ENCODE data around the gene PRRG2. TPM values are rescaled to one million over a fixed set of nuclear protein-coding genes. Genes with fewer than 3 reads are reported as not detected.
A peak's percentile ranks its signal among the peaks of the same experiment; 100 is the strongest.
"Not testable (repeated sequence)": the region's sequence is repeated elsewhere in the genome, so short reads cannot be mapped to it uniquely, and the experiment has no call there.

The PRRG2 gene
- total RNA-seq, 8 experiments from 2014 or later, result 0.21 to 1.1 (median 0.60) TPM

GRCh38 chr19:49631014-49631588, 50.0 kb downstream of the PRRG2 start:
- H3K4me3 ChIP-seq, result no peak overlapping the region
- WGBS, 10 experiments, result 0 to 83% (median 52%) methylated on average over 1 to 5 of the region's 9 CpGs
- H3K27ac ChIP-seq, result no peak overlapping the region
- in situ Hi-C loops (cut with MboI; ENCODE audit: low pct_unique_long_range_greater_than_20kb in 2 of 9, low sequenced_read_pairs in 9 of 9, unreplicated experiment in 9 of 9), result no loop called here
- ATAC-seq (replicated peaks in 6 of 8), result peak in 2 of 8 experiments; percentile 10 to 26
- peaks cover under 1 to 6% of the 10 kb centered on the region in 2 donors for H3K4me1 ChIP-seq (replicated peaks in 1 of 2)

- 87 to 100% (median 92%) methylated on average over 3 to 10 of the region's 19 CpGs; no CpG with 5 or more reads in 6 of the 10 experiments for WGBS, 10 experiments
- no peak for ATAC-seq (replicated peaks in 6 of 8)
- Histone ChIP-seq H3K4me3 (no peak overlapping the region), H3K27ac (no peak overlapping the region), H3K4me1 (replicated peaks in 1 of 2) (peaks cover 7 to 12% of the 10 kb centered on the region in 2 donors)
- in situ Hi-C loops (cut with MboI; ENCODE audit: low pct_unique_long_range_greater_than_20kb in 2 of 9, low sequenced_read_pairs in 9 of 9, unreplicated experiment in 9 of 9), result no loop called here
Observed at GRCh38 chr19:49631610-49632192, 50.6 kb downstream of the PRRG2 start.

DNA sequence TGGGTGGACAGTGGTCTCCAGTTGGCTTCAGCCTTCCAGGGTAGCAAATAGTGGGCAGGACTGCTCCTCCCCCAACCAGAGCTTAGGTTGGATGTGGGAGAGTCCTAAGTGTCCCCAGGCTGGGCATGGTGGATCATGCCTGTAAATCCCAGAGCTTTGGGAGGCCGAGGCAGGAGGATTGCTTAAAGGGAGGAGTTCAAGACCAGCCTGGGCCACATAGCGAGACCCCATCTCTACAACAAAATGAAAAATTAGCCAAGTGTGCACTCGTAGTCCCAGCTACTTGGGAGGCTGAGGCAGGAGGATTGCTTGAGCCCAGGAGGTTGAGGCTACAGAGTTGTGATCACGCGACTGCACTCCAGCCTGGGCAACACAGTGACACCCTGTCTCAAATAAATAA, 51.5 kb downstream of the PRRG2 start:
- no peak for ATAC-seq (replicated peaks in 6 of 8)
- 80 to 100% (median 100%) methylated on average over 1 to 5 of the region's 5 CpGs; no CpG with 5 or more reads in 5 of the 10 experiments for WGBS, 10 experiments
- in situ Hi-C loops (cut with MboI; ENCODE audit: low pct_unique_long_range_greater_than_20kb in 2 of 9, low sequenced_read_pairs in 9 of 9, unreplicated experiment in 9 of 9), result no loop called here
- H3K4me1 ChIP-seq (replicated peaks in 1 of 2), result peaks cover 10 to 15% of the 10 kb centered on the region in 2 donors
- H3K4me3 ChIP-seq, result no peak overlapping the region
- H3K27ac ChIP-seq, result no peak overlapping the region

DNA sequence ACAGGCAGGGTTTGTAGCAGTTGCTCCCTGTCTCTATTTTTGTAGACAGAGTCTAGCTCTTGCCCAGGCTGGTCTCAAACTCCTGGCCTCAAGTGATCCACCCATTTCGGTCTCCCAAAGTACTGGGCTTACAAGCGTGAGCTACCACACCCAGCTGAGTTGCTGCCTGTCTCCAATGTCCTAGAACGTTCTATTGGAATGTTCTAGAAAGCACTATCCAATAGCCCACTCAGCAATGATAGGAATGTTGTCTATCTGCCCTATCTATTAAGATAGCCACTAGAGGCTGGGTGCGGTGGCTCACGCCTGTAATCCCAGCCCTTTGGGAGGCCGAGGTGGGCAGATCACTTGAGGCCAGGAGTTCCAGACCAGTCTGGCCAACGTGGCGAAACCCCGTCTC, 52.2 kb downstream of the PRRG2 start:
- peak in 2 of 8 experiments; percentile 4 to 7 for ATAC-seq (replicated peaks in 6 of 8)
- peaks cover 15 to 16% of the 10 kb centered on the region in 2 donors for H3K4me1 ChIP-seq (replicated peaks in 1 of 2)
- H3K27ac ChIP-seq; H3K4me3 ChIP-seq; in situ Hi-C loops (cut with MboI; ENCODE audit: low pct_unique_long_range_greater_than_20kb in 2 of 9, low sequenced_read_pairs in 9 of 9, unreplicated experiment in 9 of 9): not testable (repeated sequence)
- 39 to 96% (median 78%) methylated on average over 1 to 9 of the region's 9 CpGs; no CpG with 5 or more reads in 5 of the 10 experiments for WGBS, 10 experiments

GRCh38 chr19:49635530-49636232, 54.6 kb downstream of the PRRG2 start:
- in situ Hi-C loops (cut with MboI; ENCODE audit: low pct_unique_long_range_greater_than_20kb in 2 of 9, low sequenced_read_pairs in 9 of 9, unreplicated experiment in 9 of 9), result no loop called here
- peaks cover 17 to 21% of the 10 kb centered on the region in 2 donors for H3K4me1 ChIP-seq (replicated peaks in 1 of 2)
- ATAC-seq (replicated peaks in 6 of 8), result no peak
- H3K27ac ChIP-seq, result no peak overlapping the region
- H3K4me3 ChIP-seq, result no peak overlapping the region
- 60% methylated on average over 1 of the region's 24 CpGs; no CpG with 5 or more reads in 9 of the 10 experiments for WGBS, 10 experiments

DNA sequence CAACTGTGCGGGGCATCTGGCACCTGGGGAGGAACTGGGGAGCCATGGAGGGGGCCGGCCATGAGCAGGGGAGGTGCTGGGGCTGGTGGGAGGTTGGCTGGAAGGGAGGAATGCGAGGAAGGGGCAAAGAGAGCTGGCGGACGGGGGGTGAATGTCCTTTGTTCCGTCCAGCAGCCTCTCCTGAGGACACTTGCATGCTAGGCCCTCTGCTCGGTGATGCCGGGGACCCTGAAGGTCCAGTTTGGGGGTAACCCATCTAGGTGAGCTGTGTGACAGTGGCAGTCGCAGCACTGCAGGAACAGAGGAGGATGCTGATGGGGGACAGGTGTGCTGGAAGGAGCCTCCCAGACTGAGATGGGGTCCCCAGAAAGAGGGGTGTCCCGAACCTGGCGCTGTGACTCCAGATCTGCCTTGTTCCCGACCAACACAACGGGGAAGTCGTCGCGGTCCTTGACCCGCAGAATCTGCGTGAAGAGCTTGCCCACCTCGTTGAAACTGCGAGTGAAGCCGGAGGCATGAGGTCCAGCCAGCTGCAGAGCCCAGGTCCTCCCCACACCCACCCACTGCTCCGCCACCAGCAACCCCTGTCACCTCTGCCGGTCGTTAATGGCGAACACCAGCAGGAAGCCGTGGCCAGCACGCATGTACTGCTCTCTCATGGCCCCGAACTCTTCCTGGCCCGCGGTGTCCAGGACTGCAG, 55.3 kb downstream of the PRRG2 start:
- in situ Hi-C loops (cut with MboI; ENCODE audit: low pct_unique_long_range_greater_than_20kb in 2 of 9, low sequenced_read_pairs in 9 of 9, unreplicated experiment in 9 of 9), result no loop called here
- H3K27ac ChIP-seq, result peak overlapping the region in 1 of 2 donors; percentile 10
- WGBS, 10 experiments, result 100% methylated on average over 2 of the region's 30 CpGs; no CpG with 5 or more reads in 9 of the 10 experiments

DNA sequence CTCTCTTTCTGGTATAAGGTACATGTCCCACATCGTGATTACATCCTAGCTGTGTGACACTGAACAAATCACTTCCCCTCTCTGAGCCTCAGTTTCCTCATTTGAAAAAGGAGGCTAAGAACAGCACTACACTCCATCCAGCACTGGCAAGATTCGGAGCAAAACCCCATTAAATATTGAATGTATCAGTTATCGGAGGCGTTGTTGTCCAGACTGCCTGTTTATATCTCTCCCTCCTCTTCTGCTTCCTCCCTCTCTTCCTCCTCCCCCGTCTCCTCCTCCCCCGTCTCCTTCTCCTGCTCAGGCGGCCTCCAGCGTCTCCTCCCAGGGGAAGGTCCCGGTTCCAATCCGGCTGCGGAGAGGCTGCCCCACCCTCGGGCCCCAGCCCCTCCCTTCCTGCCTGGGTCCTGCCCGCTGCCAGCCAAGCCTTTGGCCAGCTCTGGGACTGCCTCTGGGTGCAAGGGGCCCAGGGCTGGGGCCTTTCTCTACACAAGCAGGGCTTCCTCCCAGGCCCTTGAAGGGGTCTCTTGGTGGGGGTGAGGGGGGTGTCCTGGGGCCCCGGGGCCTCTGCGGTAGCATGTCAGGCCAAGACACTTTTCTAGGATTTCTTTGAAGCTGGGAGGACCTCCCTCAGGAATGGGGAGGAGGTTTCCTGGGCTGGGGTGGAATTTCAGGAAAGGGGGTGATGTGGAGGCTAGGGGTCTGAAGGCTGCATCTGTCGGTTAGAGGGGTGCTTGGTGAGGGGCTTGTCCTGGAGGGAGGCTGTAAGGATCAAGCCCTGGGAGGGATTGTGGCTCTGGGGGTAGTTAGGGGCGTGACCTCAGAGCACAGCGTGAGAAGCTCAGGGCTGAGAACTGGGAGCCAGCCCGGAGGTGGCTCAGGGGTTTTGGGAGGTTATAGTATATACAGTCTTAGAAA, 57.0 kb downstream of the PRRG2 start:
- no peak overlapping the region for H3K27ac ChIP-seq
- H3K4me1 ChIP-seq (replicated peaks in 1 of 2), result peaks cover 29 to 31% of the 10 kb centered on the region in 2 donors
- H3K4me3 ChIP-seq, result no peak overlapping the region
- whole genome bisulfite sequencing, 10 experiments, result 7 to 20% (median 10%) methylated on average over 1 to 6 of the region's 19 CpGs; no CpG with 5 or more reads in 6 of the 10 experiments
- in situ Hi-C loops (cut with MboI; ENCODE audit: low pct_unique_long_range_greater_than_20kb in 2 of 9, low sequenced_read_pairs in 9 of 9, unreplicated experiment in 9 of 9), result no loop called here
- peak in 2 of 8 experiments; percentile 4 to 6 for ATAC-seq (replicated peaks in 6 of 8)

More for the DNA sequence above, 55.3 kb downstream of the PRRG2 start:
- no peak for ATAC-seq (replicated peaks in 6 of 8)
- Histone ChIP-seq H3K4me3 (no peak overlapping the region), H3K4me1 (replicated peaks in 1 of 2) (peaks cover 24 to 26% of the 10 kb centered on the region in 2 donors)

- ATAC-seq (replicated peaks in 6 of 8), result no peak
- 30% methylated on average over 2 of the region's 31 CpGs; no CpG with 5 or more reads in 9 of the 10 experiments for WGBS, 10 experiments
- peaks cover 33% of the 10 kb centered on the region in 2 donors for H3K4me1 ChIP-seq (replicated peaks in 1 of 2)
- peak overlapping the region; percentile 26 to 41 (median 39) for H3K4me3 ChIP-seq
- peak overlapping the region in 1 of 2 donors; percentile 48 for H3K27ac ChIP-seq
- in situ Hi-C loops (cut with MboI; ENCODE audit: low pct_unique_long_range_greater_than_20kb in 2 of 9, low sequenced_read_pairs in 9 of 9, unreplicated experiment in 9 of 9), result no loop called here
Observed at GRCh38 chr19:49639401-49640112, 58.4 kb downstream of the PRRG2 start.

GRCh38 chr19:49640113-49640898, 59.2 kb downstream of the PRRG2 start, which contains the start of gene RRAS:
Gene RRAS (minus strand): TSS chr19:49640143. CDS start chr19:49640098, 45 bp downstream.
- in situ Hi-C loops (cut with MboI; ENCODE audit: low pct_unique_long_range_greater_than_20kb in 2 of 9, low sequenced_read_pairs in 9 of 9, unreplicated experiment in 9 of 9), result no loop called here
- H3K4me1 ChIP-seq (replicated peaks in 1 of 2), result peaks cover 33% of the 10 kb centered on the region in 2 donors
- peak within 1 kb of the TSS; percentile 82 to 98 for H3K27ac ChIP-seq
- WGBS, 10 experiments, result 0 to 10% (median 0%) methylated on average over 2 to 17 of the region's 51 CpGs; no CpG with 5 or more reads in 5 of the 10 experiments
- H3K4me3 ChIP-seq, result peak within 1 kb of the TSS; percentile 27 to 42 (median 39)
- ATAC-seq (replicated peaks in 6 of 8), result peak; percentile 54 to 79 (median 76)
